ENCODE measurements around the gene PLEKHN1.

DNA sequence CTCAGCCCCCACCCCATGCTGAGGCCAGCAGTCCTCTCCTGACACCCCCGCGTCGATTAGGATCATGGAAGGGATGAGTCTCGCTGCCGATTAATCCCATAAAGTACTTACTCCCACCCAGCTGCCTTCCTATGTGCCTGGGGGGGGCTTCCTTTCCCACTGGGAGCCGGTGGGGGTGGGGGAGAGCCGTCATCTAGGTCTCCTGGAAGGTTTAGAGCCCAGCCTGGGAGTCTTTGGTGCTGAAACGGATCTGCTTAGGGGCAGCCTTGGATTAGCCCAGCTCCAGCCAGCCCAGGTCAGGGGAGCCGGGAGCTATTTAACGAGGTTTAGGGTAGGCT is 32.7 kb upstream of the PLEKHN1 start:
- TF ChIP-seq, protein P1, sequence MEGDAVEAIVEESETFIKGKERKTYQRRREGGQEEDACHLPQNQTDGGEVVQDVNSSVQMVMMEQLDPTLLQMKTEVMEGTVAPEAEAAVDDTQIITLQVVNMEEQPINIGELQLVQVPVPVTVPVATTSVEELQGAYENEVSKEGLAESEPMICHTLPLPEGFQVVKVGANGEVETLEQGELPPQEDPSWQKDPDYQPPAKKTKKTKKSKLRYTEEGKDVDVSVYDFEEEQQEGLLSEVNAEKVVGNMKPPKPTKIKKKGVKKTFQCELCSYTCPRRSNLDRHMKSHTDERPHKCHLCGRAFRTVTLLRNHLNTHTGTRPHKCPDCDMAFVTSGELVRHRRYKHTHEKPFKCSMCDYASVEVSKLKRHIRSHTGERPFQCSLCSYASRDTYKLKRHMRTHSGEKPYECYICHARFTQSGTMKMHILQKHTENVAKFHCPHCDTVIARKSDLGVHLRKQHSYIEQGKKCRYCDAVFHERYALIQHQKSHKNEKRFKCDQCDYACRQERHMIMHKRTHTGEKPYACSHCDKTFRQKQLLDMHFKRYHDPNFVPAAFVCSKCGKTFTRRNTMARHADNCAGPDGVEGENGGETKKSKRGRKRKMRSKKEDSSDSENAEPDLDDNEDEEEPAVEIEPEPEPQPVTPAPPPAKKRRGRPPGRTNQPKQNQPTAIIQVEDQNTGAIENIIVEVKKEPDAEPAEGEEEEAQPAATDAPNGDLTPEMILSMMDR (IDR thresholded peaks at IDR 0.05) = no peak
- TF ChIP-seq POLR2A (IDR thresholded peaks at IDR 0.05) = no peak
